ENCODE results near the gene LRCH4. TPM values are rescaled to one million over a fixed set of nuclear protein-coding genes. Genes with fewer than 3 reads are reported as not detected.
A peak's percentile ranks its signal among the peaks of the same experiment; 100 is the strongest.
"Not testable (repeated sequence)": the region's sequence is repeated elsewhere in the genome, so short reads cannot be mapped to it uniquely, and the experiment has no call there.

LRCH4 gene
- total and polyA plus RNA-seq, 8 donors: 42.3 to 86.5 (median 57.9) TPM

DNA sequence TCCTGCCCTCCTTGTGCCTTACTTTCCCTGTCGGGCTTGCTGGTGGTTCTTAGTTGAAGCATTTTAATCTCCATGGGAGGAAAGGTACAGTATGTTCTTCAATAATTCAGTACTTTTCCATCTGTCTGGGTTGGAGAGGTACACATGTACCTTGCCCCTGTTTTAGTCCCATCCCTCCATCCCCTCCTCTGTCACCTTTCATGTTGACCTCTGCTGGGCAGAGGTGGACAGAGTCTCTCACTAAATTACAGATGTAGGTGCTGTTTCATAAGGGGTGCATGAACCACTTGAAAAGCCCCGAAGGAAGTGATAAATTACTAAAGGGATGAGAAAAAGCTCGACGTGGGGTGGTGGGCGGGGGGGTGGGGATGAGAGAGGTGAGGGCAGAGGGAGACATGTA is 41.5 kb downstream of the LRCH4 start:
- Histone ChIP-seq H3K4me1 (peaks cover 46 to 81% of the 10 kb centered on the region in 2 donors), H3K27me3 (no peaks in the 10 kb centered on the region), H3K9me3 (no peaks in the 10 kb centered on the region), H3K36me3 (peaks cover 0 to 4% of the 10 kb centered on the region in 2 donors), H3K4me3 (no peak overlapping the region), H3K27ac (peak overlapping the region; percentile 82 to 89)
- DNase-seq (no peak), ATAC-seq (no peak)
- intact Hi-C loops (cut with DNase I): no loop called here
- TF ChIP-seq, protein P1, sequence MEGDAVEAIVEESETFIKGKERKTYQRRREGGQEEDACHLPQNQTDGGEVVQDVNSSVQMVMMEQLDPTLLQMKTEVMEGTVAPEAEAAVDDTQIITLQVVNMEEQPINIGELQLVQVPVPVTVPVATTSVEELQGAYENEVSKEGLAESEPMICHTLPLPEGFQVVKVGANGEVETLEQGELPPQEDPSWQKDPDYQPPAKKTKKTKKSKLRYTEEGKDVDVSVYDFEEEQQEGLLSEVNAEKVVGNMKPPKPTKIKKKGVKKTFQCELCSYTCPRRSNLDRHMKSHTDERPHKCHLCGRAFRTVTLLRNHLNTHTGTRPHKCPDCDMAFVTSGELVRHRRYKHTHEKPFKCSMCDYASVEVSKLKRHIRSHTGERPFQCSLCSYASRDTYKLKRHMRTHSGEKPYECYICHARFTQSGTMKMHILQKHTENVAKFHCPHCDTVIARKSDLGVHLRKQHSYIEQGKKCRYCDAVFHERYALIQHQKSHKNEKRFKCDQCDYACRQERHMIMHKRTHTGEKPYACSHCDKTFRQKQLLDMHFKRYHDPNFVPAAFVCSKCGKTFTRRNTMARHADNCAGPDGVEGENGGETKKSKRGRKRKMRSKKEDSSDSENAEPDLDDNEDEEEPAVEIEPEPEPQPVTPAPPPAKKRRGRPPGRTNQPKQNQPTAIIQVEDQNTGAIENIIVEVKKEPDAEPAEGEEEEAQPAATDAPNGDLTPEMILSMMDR (IDR thresholded peaks at IDR 0.05): no peak

GRCh38 chr7:100543586-100543985 is 42.3 kb downstream of the LRCH4 start:
- Histone ChIP-seq H3K9me3 (no peaks in the 10 kb centered on the region), H3K27ac (peak overlapping the region in 1 of 2 donors; percentile 82), H3K4me1 (peaks cover 38 to 75% of the 10 kb centered on the region in 2 donors), H3K36me3 (no peaks in the 10 kb centered on the region), H3K4me3 (no peak overlapping the region), H3K27me3 (no peaks in the 10 kb centered on the region)
- TF ChIP-seq, protein P1 (IDR thresholded peaks at IDR 0.05): no peak
- ATAC-seq (no peak), DNase-seq (no peak)
- intact Hi-C loops (cut with DNase I): no loop called here

- ATAC-seq; H3K27ac ChIP-seq; intact Hi-C loops (cut with DNase I); H3K36me3 ChIP-seq; H3K9me3 ChIP-seq; H3K4me3 ChIP-seq; DNase-seq; H3K27me3 ChIP-seq: not testable (repeated sequence)
- peaks cover 18 to 58% of the 10 kb centered on the region in 2 donors for H3K4me1 ChIP-seq
Measured at GRCh38 chr7:100541309-100541708, 44.6 kb downstream of the LRCH4 start.

GRCh38 chr7:100540073-100540723 is 45.7 kb downstream of the LRCH4 start:
- Histone ChIP-seq H3K9me3 (no peaks in the 10 kb centered on the region), H3K4me1 (peaks cover 6 to 47% of the 10 kb centered on the region in 2 donors), H3K27me3 (no peaks in the 10 kb centered on the region), H3K4me3 (peak overlapping the region; percentile 55 to 89), H3K36me3 (no peaks in the 10 kb centered on the region), H3K27ac (no peak overlapping the region)
- DNase-seq (no peak), ATAC-seq (peak; percentile 2)
- TF ChIP-seq, protein P1 (IDR thresholded peaks at IDR 0.05): no peak
- intact Hi-C loops (cut with DNase I): no loop called here

DNA sequence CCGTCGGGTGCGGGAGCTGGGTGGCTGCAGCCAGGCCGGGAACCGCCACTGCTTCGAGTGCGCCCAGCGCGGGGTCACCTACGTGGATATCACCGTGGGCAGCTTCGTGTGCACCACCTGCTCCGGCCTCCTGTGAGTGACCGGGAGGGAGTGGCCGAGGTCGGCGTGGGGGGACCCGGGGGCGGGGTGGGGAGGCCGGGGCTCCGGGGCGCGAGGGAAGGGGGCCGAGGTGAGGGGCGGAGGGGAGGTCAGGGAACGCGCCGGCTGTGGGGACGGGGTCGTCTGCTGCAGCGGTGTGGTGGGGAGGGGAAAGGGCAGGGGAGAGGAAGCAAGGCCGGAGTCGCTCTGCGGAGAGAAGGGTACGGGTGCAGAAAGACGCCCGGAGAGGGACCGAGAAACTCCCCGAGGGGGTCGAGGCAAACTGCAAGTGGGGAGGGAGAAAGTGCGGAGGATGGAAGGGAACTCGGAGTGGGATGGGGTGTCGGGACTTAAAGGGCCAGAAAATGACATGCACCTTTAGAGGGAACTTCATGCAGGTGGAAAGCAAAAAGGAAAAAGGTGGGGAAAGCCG is 46.4 kb downstream of the LRCH4 start:
- intact Hi-C loops (cut with DNase I): no loop called here
- Histone ChIP-seq H3K4me3 (peak overlapping the region; percentile 55 to 89), H3K27ac (peak overlapping the region; percentile 37 to 75), H3K36me3 (no peaks in the 10 kb centered on the region), H3K9me3 (no peaks in the 10 kb centered on the region), H3K4me1 (peaks cover 0 to 40% of the 10 kb centered on the region in 2 donors), H3K27me3 (no peaks in the 10 kb centered on the region)
- ATAC-seq (no peak), DNase-seq (no peak)
- TF ChIP-seq, protein P1 (IDR thresholded peaks at IDR 0.05): no peak

All from left lung (tissue), 10 donors.